ENCODE measurements around the gene ERC2.

- TF ChIP-seq TAF1 (IDR thresholded peaks at IDR 0.05; ENCODE audit: low read depth, low read length): no peak
- TF ChIP-seq POLR2AphosphoS5 (IDR thresholded peaks at IDR 0.05; ENCODE audit: low read depth, low read length): no peak
- no peak for TF ChIP-seq POLR2A (IDR thresholded peaks at IDR 0.05; ENCODE audit: low read depth, low read length)
- no peak for TF ChIP-seq POU2F2 (IDR thresholded peaks at IDR 0.05; ENCODE audit: low read depth, low read length)
These were observed 826.3 kb downstream of the ERC2 start for GRCh38 chr3:55641964-55642363.
